GM23338 (cell line): ENCODE measurements around the gene PCSK6. TPM values are rescaled to one million over a fixed set of nuclear protein-coding genes. Genes with fewer than 3 reads are reported as not detected.

Experiments
- ATAC-seq: fragments of 200-7000 bp; cut with Tn5 transposase; 3 replicates; pipeline ENCODE4 v1.9.1; 2020
- DNase-seq: peaks from one replicate; pipeline ENCODE4 v3.0.0-alpha.2; 2015; ENCODE audit warnings: low spot score
- H2AFZ ChIP-seq: fragments of 200-600 bp; sonication (generic); 2 replicates; pipeline ENCODE4 v1.8.0; 2016; ENCODE audit warnings: antibody characterized with exemption, mild to moderate bottlenecking, moderate library complexity
- H3F3A ChIP-seq: fragments of 200-600 bp; sonication (generic); replicated peaks from 2 replicates; pipeline ENCODE4 v1.8.0; 2017; ENCODE audit warnings: antibody characterized with exemption, mixed run types, low read depth
- H3K27ac ChIP-seq: fragments of 200-600 bp; sonication (generic); 2 replicates; pipeline ENCODE4 v1.6.1; 2016; ENCODE audit warnings: low read depth
- H3K27me3 ChIP-seq: fragments of 200-600 bp; sonication (generic); 2 replicates; pipeline ENCODE4 v1.8.0; 2016; ENCODE audit warnings: mild to moderate bottlenecking, mixed run types, moderate library complexity; ENCODE audit not compliant: insufficient read depth
- H3K36me3 ChIP-seq: fragments of 200-600 bp; sonication (generic); 2 replicates; pipeline ENCODE4 v1.8.0; 2016; ENCODE audit warnings: mild to moderate bottlenecking; ENCODE audit not compliant: insufficient read depth
- H3K4me1 ChIP-seq: fragments of 200-600 bp; sonication (generic); 2 replicates; pipeline ENCODE4 v1.8.0; 2016; ENCODE audit warnings: mild to moderate bottlenecking, moderate library complexity; ENCODE audit not compliant: insufficient read depth
- H3K4me2 ChIP-seq: fragments of 200-600 bp; sonication (generic); 2 replicates; pipeline ENCODE4 v1.7.1; 2017; ENCODE audit warnings: mixed run types
- H3K4me3 ChIP-seq: fragments of 200-600 bp; sonication (generic); 2 replicates; pipeline ENCODE4 v1.6.1; 2016; ENCODE audit warnings: mixed run types
- H3K79me2 ChIP-seq: fragments of 200-600 bp; sonication (generic); replicated peaks from 2 replicates; pipeline ENCODE4 v1.8.0; 2017; ENCODE audit warnings: mild to moderate bottlenecking; ENCODE audit not compliant: insufficient read depth
- H3K9me2 ChIP-seq: fragments of 200-600 bp; sonication (generic); 2 replicates; pipeline ENCODE4 v1.8.0; 2017; ENCODE audit not compliant: insufficient read depth
- H4K20me1 ChIP-seq: fragments of 200-600 bp; sonication (generic); replicated peaks from 2 replicates; pipeline ENCODE4 v1.8.0; 2017; ENCODE audit warnings: mild to moderate bottlenecking; ENCODE audit not compliant: insufficient read depth
- H3K27ac Mint-ChIP-seq: 2 replicates; pipeline ENCODE4 v1.8.0; 2020; ENCODE audit warnings: inconsistent platforms, mild to moderate bottlenecking, moderate library complexity, mixed read lengths
- H3K27me3 Mint-ChIP-seq: 3 replicates; pipeline ENCODE4 v1.8.0; 2022; ENCODE audit warnings: low read depth, mild to moderate bottlenecking, moderate library complexity, mixed read lengths, inconsistent platforms; ENCODE audit not compliant: insufficient read depth, poor library complexity
- H3K36me3 Mint-ChIP-seq: 3 replicates; pipeline ENCODE4 v1.8.0; 2021; ENCODE audit warnings: low read depth, mild to moderate bottlenecking, inconsistent platforms, moderate library complexity, mixed read lengths
- H3K4me1 Mint-ChIP-seq: 3 replicates; pipeline ENCODE4 v1.8.0; 2020; ENCODE audit warnings: mild to moderate bottlenecking, inconsistent platforms, mixed read lengths
- H3K4me3 Mint-ChIP-seq: 3 replicates; pipeline ENCODE4 v1.8.0; 2021; ENCODE audit warnings: moderate library complexity, mild to moderate bottlenecking, inconsistent platforms, mixed read lengths
- H3K9me3 Mint-ChIP-seq: 3 replicates; pipeline ENCODE4 v1.8.0; 2020; ENCODE audit warnings: moderate library complexity, mild to moderate bottlenecking, inconsistent platforms, mixed read lengths
- CTCF ChIP-seq, 2 experiments: fragments of 200-600 bp in 1 of 2; sonication (generic) in 1 of 2; conservative IDR thresholded peaks; 2 replicates each; pipeline versions ENCODE4 v1.5.1 to v1.6.1; 2016 to 2017; ENCODE audit warnings: antibody characterized with exemption in 2 of 2, low read depth in 2 of 2, mild to moderate bottlenecking in 2 of 2, moderate library complexity in 1 of 2
- EZH2 ChIP-seq: fragments of 200-600 bp; sonication (generic); IDR thresholded peaks from one replicate; pipeline ENCODE4 v1.8.0; 2017; ENCODE audit warnings: antibody characterized with exemption, mild to moderate bottlenecking, low read depth; ENCODE audit not compliant: unreplicated experiment
- JUNB ChIP-seq: IDR thresholded peaks from one replicate; pipeline ENCODE4 v1.6.1; 2016; ENCODE audit warnings: antibody characterized with exemption; ENCODE audit not compliant: unreplicated experiment
- ZNF462 ChIP-seq: fragments of 250-450 bp; sonication (Bioruptor Pico); IDR thresholded peaks from 2 replicates; pipeline ENCODE4 v1.5.0; 2020; ENCODE audit warnings: mild to moderate bottlenecking, moderate library complexity
- polyA plus RNA-seq: library from polyadenylated mRNA; unstranded; fragments of >200 nt; fragmentation: Nextera tagmentation; extraction: Ambion mirVana; gene quantifications from 2 replicates; pipeline ENCODE4 v1.2.1, GENCODE V29; 2016
- total RNA-seq: library from RNA; depleted of rRNA; stranded (reverse); fragments of >200 nt; shearing (Covaris generic); gene quantifications from 2 replicates; pipeline ENCODE4 v1.2.3, GENCODE V29; 2014
- TF ChIP-seq, protein P1 (sequence below): IDR thresholded peaks from 2 replicates; pipeline ENCODE4 v1.6.1; 2016; ENCODE audit warnings: antibody characterized with exemption

Gene PCSK6
- total and polyA plus RNA-seq, 2 experiments from 2014 or later: 1.7 to 6.7 TPM

DNA sequence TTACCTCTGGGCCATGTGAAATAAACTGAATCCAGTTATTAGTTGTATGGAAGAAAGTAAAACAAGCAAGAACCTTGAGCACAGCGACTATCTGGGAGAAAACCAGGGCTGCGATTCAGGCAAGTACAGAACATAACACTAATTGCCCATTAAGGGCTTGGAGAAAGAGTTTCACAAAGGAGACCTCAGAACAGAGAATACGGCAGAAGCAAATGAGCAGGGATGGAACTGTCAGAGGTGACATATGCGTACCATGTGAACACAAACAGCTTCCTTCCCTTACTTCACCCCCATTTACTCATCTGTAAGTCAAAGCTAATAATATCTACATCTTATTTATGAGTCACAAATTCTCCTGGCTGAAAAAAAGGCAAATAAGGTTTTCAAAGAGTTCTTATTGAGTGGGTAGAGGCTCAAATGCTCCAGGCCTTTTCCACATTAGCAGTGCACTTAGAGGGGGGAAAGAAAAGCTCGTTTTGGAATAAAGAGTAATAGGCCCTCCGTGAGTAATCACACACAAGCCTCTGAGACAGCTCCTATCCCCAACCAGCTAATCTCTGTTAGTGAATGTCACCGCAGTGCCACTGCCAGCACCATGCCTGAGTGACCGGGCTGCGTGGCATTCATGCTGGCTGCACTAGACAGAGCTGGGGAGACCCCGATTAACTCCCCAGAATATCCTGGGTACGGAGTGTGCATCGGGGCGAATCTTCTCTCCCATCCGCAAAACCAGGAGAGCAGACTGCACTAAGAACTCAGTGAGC lies 2.6 kb downstream of the PCSK6 start (continued):
- no peak for TF ChIP-seq CTCF (conservative IDR thresholded peaks at IDR 0.05; ENCODE audit: low read depth in 2 of 2)

DNA sequence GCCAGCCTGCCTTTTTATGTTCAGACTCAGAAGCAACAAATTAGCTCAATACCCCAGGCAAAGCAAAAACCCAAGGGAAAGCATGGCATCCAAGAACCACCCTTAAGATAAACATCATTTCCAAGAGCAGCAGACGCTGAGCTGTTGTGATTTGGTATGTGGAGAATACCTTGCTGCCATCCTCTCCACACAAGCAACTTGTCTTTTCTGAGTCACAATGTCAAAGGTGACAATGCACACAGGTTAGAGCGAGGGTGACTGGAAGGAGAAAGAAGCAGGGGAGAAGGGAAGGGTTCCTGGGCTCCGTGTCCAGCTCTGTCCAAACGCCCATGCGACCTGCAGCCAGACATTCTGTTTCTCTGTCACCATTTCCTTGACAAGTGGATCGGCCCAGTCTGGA lies 6.0 kb downstream of the PCSK6 start:
- ATAC-seq: no peak
- peaks cover 20% of the 10 kb centered on the region for H3K27me3 ChIP-seq
- TF ChIP-seq, protein P1, sequence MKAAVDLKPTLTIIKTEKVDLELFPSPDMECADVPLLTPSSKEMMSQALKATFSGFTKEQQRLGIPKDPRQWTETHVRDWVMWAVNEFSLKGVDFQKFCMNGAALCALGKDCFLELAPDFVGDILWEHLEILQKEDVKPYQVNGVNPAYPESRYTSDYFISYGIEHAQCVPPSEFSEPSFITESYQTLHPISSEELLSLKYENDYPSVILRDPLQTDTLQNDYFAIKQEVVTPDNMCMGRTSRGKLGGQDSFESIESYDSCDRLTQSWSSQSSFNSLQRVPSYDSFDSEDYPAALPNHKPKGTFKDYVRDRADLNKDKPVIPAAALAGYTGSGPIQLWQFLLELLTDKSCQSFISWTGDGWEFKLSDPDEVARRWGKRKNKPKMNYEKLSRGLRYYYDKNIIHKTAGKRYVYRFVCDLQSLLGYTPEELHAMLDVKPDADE: no peak
- TF ChIP-seq JUNB (no peak), ZNF462 (CRISPR knock-in tag) (no peak), EZH2 (no peak)
- H3K4me3 ChIP-seq: no peak overlapping the region
- Mint-ChIP-seq H3K4me3 (no peak overlapping the region), H3K36me3 (no peaks in the 10 kb centered on the region), H3K4me1 (peaks cover 13% of the 10 kb centered on the region), H3K27ac (no peak overlapping the region), H3K27me3 (peaks cover 31% of the 10 kb centered on the region), H3K9me3 (no peaks in the 10 kb centered on the region)
- H3K4me2 ChIP-seq: no peak overlapping the region
- no peaks in the 10 kb centered on the region; the same call in none of the 2 replicates for H4K20me1 ChIP-seq
- H2AFZ ChIP-seq: no peak overlapping the region
- H3K9me2 ChIP-seq: no peaks in the 10 kb centered on the region
- no peaks in the 10 kb centered on the region for H3K36me3 ChIP-seq
- no peaks in the 10 kb centered on the region for H3K79me2 ChIP-seq
- no peak overlapping the region for H3K27ac ChIP-seq
- H3F3A ChIP-seq: no peaks in the 10 kb centered on the region
- H3K4me1 ChIP-seq: no peaks in the 10 kb centered on the region
- DNase-seq: no peak
